Uterus (tissue), 4 donors: ENCODE measurements around the gene C16orf89. TPM values are rescaled to one million over a fixed set of nuclear protein-coding genes. Genes with fewer than 3 reads are reported as not detected.
"Not testable (repeated sequence)": the region's sequence is repeated elsewhere in the genome, so short reads cannot be mapped to it uniquely, and the experiment has no call there.

Experiments used
- DNase-seq, 2 donors: peaks; one replicate each; pipeline ENCODE4 v3.0.0-alpha.2; 2019 to 2020
- H3K27ac ChIP-seq, 2 donors: fragments of 200-600 bp; sonication (generic); 1 replicate in 1 of 2; 2 replicates in 1 of 2; pipeline ENCODE4 v1.5.1; 2016 to 2018
- H3K27me3 ChIP-seq, 2 donors: fragments of 200-600 bp; sonication (generic); one replicate each; pipeline ENCODE4 v1.5.1; 2018 to 2019; ENCODE audit warnings: control low read depth in 1 of 2
- H3K36me3 ChIP-seq, 2 donors: fragments of 200-600 bp; sonication (generic); one replicate each; pipeline ENCODE4 v1.5.1; 2019; ENCODE audit warnings: control low read depth in 1 of 2
- H3K4me1 ChIP-seq, 2 donors: fragments of 200-600 bp; sonication (generic); one replicate each; pipeline ENCODE4 v1.5.1; 2018 to 2019; ENCODE audit warnings: control low read depth in 1 of 2
- H3K4me3 ChIP-seq, 2 donors: fragments of 200-600 bp; sonication (generic); 1 replicate in 1 of 2; 2 replicates in 1 of 2; pipeline ENCODE4 v1.5.1; 2018 to 2019; ENCODE audit warnings: mild to moderate bottlenecking in 1 of 2
- H3K9me3 ChIP-seq, 2 donors: fragments of 200-600 bp; sonication (generic); one replicate each; pipeline ENCODE4 v1.5.1; 2019; ENCODE audit warnings: control low read depth in 1 of 2
- POLR2A ChIP-seq, 2 donors: fragments of 450-650 bp; IDR thresholded peaks; one replicate each; pipeline ENCODE4 v1.6.1; 2016; ENCODE audit warnings: antibody characterized with exemption in 2 of 2, mild to moderate bottlenecking in 1 of 2, moderate library complexity in 1 of 2
- intact Hi-C: fragments of 100-400 bp; cut with DNase I; formaldehyde crosslinking; loops from one replicate; pipeline ENCODE4 v1.15.1; 2023; ENCODE audit warnings: low total_unique reads
- total RNA-seq, 4 donors: library from RNA; depleted of rRNA in 3 of 4; stranded (reverse); fragments of >200 nt in 3 of 4; gene quantifications; one replicate each; pipeline versions ENCODE4 v1.1.0 to v1.2.4, GENCODE V29; 2014 to 2023
- TF ChIP-seq, protein P1 (sequence below), 4 experiments: fragments of 200-600 bp in 2 of 4; fragments of 450-650 bp in 2 of 4; sonication (generic) in 2 of 4; IDR thresholded peaks; one replicate each; pipeline ENCODE4 v1.5.1; 2016 to 2019; ENCODE audit warnings: antibody characterized with exemption in 4 of 4, mild to moderate bottlenecking in 2 of 4, moderate library complexity in 1 of 4
- donor health status: DM: yes; HTN: yes; CAD: no.

The C16orf89 gene
- total RNA-seq = 10 to 100 TPM in 1 of 4 donors, 1 to 10 TPM in 1, under 1 TPM in 1, not detected in 1; 0.76 to 13.1 (median 1.1) TPM

DNA sequence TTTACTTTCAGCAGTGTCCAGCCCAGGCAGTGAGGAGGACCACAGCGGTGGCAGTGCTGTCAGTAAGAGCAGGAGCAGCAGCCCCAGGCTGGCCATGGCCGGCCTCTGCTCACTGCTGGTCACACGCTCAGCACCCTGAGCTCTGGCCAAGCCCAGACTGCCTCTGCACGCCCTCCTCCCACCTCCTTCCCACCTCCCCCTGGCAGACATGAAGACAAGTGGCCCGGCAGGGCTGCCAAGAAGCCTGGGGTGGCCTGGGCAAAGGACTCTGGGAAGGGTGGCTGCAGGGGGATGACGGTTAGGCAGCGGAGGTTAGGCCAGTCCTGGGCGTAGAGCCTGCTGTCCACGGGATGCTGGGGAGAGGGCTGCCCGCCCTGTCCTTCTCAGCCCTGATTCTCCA lies at the start of gene C16orf89:
C16orf89 (minus strand) TSS at position 144 of the 400 bp plus-strand sequence; CDS start at position 96, 48 bp downstream.
- intact Hi-C loops = no loop called here
- DNase-seq = no peak
- Histone ChIP-seq H3K9me3 (no peaks in the 10 kb centered on the region), H3K4me1 (no peaks in the 10 kb centered on the region), H3K4me3 (no peak within 1 kb of the TSS), H3K27me3 (no peaks in the 10 kb centered on the region), H3K27ac (no peak within 1 kb of the TSS), H3K36me3 (no peaks in the 10 kb centered on the region)
- TF ChIP-seq POLR2A (IDR thresholded peaks at IDR 0.05) = no peak

- intact Hi-C loops, H3K27me3 ChIP-seq, DNase-seq: not testable (repeated sequence)
These were observed 45.2 kb upstream of the C16orf89 start for GRCh38 chr16:5110933-5111332.

DNA sequence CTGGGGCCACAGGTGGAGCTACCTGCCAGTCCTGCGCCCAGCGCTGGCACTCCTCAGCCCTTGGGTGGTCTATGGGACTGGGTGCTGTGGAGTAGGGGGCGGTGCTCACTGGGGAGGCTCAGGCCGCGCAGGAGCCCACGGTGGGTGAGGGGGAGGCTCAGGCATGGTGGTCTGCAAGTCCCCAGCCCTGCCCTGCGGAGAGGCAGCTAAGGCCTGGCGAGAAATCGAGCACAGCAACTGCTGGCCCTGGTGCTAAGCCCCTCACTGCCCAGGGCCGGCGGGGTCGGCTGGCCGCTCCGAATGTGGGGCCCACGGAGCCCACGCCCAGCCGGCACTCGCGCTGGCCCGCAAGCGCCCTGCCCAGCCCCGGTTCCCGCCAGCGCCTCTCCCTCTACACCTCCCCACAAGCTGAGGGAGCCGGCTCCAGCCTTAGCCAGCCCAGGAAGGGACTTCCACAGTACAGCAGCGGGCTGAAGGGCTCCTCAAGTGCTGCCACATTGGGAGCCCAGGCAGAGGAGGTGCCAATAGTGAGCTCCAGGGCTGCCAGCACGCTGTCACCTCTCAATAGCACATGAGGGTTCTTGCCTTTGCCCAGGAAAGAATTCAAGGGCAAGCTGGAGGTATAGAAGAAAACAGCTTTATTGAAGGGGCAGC lies 42.9 kb upstream of the C16orf89 start:
- H3K4me3 ChIP-seq = no peak overlapping the region
- H3K4me1 ChIP-seq = no peaks in the 10 kb centered on the region
- H3K9me3 ChIP-seq = no peaks in the 10 kb centered on the region
- no peaks in the 10 kb centered on the region for H3K36me3 ChIP-seq
- intact Hi-C loops = no loop called here
- TF ChIP-seq, protein P1, sequence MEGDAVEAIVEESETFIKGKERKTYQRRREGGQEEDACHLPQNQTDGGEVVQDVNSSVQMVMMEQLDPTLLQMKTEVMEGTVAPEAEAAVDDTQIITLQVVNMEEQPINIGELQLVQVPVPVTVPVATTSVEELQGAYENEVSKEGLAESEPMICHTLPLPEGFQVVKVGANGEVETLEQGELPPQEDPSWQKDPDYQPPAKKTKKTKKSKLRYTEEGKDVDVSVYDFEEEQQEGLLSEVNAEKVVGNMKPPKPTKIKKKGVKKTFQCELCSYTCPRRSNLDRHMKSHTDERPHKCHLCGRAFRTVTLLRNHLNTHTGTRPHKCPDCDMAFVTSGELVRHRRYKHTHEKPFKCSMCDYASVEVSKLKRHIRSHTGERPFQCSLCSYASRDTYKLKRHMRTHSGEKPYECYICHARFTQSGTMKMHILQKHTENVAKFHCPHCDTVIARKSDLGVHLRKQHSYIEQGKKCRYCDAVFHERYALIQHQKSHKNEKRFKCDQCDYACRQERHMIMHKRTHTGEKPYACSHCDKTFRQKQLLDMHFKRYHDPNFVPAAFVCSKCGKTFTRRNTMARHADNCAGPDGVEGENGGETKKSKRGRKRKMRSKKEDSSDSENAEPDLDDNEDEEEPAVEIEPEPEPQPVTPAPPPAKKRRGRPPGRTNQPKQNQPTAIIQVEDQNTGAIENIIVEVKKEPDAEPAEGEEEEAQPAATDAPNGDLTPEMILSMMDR (IDR thresholded peaks at IDR 0.05) = no peak
- no peak overlapping the region for H3K27ac ChIP-seq
- DNase-seq = no peak
- H3K27me3 ChIP-seq = no peaks in the 10 kb centered on the region

More at GRCh38 chr16:5110933-5111332, 45.2 kb upstream of the C16orf89 start:
- not testable (repeated sequence) for H3K36me3 ChIP-seq, H3K4me3 ChIP-seq, H3K9me3 ChIP-seq, H3K27ac ChIP-seq, H3K4me1 ChIP-seq

- H3K4me3 ChIP-seq, intact Hi-C loops, H3K9me3 ChIP-seq, DNase-seq, H3K27ac ChIP-seq, H3K4me1 ChIP-seq, H3K36me3 ChIP-seq, H3K27me3 ChIP-seq: not testable (repeated sequence)
These were observed 39.3 kb upstream of the C16orf89 start for GRCh38 chr16:5105039-5105438.

GRCh38 chr16:5103296-5104032 lies 37.7 kb upstream of the C16orf89 start:
- H3K9me3 ChIP-seq, H3K27me3 ChIP-seq, H3K27ac ChIP-seq, intact Hi-C loops, H3K4me1 ChIP-seq, DNase-seq, H3K4me3 ChIP-seq, H3K36me3 ChIP-seq: not testable (repeated sequence)

DNA sequence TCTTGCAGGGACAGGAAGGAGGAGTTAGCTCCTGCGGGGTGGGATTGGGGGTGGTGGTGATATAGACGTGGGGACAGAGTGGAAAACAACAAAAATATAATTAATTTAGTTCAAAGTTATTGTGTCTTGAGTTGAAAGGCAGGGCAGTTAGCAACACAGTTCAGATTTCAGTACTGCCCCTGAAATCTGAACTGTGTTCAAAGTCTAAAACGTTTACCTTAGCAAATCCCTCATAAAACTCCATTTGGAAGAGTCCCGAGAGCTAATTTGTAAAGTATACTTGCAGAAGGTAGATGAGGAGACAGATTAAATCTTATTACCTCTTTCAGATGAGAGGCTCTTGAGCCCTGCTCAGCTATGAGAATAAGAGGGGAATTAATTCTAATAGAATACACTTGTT lies 33.4 kb upstream of the C16orf89 start:
- H3K9me3 ChIP-seq, H3K36me3 ChIP-seq, intact Hi-C loops, H3K4me3 ChIP-seq, H3K4me1 ChIP-seq, H3K27me3 ChIP-seq, DNase-seq: not testable (repeated sequence)
- H3K27ac ChIP-seq = peak overlapping the region; percentile 84 to 94

DNA sequence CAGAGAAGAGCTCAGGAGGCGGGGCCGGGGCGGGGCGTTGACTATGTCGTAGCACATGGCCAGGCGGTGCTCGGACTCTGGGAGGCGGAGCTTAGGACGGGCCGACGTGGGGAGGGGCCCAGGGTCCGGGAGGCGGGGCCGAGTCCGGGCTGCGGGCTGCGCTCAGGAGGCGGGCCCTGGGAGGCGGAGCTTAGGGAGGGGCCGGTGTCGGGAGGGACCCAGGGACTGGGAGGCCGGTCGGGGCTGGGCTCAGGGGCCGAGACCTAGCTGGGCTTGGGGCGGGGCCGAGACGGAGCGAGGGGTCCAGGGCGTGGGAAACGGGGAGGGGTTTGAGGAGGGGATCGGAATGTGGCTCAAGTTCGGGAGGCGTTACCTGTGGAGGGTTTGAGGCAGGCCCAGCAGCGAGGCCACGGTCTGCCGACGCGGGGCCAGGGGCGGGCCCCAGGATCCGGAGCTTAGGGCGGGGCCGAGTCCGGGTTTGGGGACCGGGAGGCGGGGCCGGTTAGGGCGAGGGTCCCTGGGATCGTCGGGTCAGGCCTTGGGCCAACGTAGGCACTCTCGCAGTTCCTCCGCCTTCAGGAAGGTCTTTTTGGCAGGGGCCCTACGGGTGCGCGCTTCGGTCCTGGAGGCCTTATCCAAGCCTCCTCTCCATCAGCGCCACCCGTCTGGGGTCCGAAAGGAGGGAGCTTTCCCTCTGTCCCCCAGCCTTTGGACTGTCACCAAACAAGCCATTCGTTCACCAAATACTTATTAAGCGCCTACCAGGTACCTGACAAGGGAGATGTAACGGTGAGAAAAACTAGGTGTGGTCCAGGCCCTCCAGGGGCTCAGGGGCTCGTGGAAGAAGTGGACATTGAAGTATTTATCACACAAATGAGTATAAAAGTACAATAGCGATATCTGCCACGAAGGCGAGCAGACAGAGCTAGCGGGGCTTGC lies 32.7 kb upstream of the C16orf89 start:
- H3K4me1 ChIP-seq, H3K9me3 ChIP-seq, H3K27me3 ChIP-seq, intact Hi-C loops, H3K36me3 ChIP-seq: not testable (repeated sequence)
- peak in 1 of 2 donors; percentile 45 for TF ChIP-seq POLR2A (IDR thresholded peaks at IDR 0.05)
- DNase-seq = peak; percentile 78 to 87
- H3K27ac ChIP-seq = peak overlapping the region; percentile 84 to 94
- H3K4me3 ChIP-seq = peak overlapping the region; percentile 85 to 86
